GM18517 (cell line): Measurements from ENCODE around the gene AMIGO3.

Experiments
- ATAC-seq: cut with Tn5 transposase; IDR thresholded peaks from one replicate; pipeline ENCODE4 v1.9.1; 2021; ENCODE audit warnings: mild to moderate bottlenecking, moderate library complexity; ENCODE audit not compliant: unreplicated experiment

The AMIGO3 gene

DNA sequence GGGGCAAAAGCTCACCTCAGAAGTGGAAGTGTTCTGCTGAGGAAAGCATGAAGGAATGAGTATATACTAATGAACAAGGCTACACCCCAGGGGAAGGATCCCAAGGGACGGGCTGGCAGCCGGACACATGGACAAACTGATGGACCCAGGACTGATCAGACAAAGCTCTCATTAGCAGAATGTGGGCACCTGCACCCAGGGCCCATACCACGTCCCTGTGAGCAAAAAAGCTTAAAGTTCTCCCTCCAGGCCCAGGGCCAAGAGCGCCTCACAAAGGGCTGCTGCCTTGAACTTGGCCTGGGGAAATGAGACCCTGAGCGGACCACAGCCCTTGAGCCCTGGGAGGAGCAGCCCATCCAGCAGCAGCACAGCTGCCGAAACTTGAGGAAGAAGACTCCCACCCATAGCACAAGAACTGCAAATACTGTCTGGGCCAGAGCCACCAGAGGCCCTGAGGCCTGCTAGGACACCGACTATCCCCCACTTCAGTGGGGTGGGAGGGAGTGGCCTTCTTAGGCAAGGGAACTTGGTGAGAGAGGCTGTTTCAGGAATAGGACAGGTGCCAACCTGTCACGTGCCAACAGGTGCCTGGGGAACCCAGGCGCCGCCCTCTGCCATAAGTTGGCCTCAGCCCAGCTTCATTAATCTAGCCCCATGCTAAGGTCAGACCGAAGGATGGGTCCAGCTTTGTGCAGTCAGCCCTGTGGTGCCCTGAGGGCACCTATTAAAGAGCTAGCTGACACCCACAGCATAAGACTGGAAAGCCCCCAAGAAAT, 6.6 kb upstream of the AMIGO3 start:
- no peak for ATAC-seq

DNA sequence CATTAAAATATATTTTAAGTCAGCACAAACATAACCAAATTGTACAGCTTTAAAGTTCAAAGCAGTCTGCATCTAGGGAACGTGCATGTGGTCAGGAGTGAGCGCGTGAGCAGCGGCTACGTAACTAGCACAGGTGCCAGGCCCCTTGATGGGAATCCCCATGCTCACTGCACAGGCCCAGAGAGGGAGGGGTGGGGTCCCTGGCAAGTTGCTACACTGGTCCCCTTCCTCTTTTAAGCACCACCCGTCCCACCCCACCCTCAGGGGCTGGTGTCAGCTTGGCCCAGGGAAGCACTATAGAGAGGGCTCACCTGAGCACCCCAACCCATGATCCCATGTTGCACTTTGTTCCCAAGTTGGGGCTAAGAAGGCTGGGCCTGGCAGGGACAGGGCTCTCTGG, 5.1 kb upstream of the AMIGO3 start:
- ATAC-seq, result no peak

DNA sequence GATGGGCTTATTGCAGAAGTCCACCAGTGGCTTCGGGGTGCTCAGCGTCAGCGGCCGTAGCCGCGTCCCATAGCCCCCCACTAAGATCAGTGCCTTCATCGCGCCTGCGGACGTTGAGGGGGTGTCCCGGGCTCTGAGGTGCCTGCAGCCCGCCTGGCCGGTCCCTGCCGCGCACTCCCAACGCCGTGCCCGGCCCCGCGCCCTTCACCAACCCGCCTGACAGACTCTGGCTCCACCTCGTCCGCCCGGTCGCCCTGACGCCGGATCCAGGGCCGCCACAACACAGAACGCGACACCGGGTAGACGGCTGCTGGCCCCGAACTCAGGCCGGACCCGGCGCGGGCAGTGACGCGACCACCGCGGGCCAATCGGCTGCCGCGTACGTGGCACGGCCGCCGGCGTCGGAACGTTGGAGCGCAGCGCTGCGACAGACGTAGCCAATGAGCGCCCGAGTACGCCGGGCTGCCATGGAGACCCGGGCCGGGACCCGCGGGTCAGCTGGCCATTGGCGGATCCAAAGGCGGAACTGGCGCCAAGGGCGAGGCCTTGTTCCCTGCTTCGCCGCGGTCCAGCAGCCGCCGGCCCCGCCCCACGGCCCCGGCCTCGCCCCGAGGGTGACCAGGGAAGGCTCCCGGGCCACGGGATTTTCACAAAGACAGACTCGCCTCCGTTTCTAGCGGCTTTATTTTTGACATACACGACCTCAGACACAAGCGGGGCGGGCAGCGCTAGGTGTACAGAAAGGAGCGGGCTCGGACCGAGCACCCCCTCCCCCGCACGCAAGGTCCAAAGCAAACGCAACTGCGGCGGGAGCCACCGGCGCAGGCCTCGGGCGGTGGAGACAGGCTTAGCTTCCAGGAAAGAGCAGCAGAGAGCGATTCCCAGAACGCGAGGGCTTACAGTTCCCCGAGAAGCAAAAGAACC, 4.4 kb upstream of the AMIGO3 start, which contains the start of gene GMPPB:
TSS of gene GMPPB (minus strand) at position 324 of the 924 bp plus-strand sequence. CDS start at position 99, 225 bp downstream.
- ATAC-seq, result peak; percentile 69

DNA sequence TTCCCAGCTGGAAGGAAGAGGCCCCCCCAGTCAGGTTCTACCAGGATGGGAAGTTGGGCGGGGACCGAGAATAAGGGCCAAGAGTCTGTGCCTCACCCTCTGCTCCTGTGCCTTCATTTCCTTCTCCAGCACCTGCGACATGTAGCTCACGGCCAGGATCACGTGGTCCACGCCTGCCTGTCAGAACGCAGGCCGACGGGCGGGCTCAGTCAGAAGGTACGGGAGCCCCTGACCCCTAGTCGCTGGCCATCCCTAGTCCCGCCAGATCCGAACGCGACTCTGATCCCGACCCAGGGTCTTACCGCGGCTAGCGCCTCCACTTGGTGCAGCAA, 3.8 kb upstream of the AMIGO3 start:
- ATAC-seq, result no peak

DNA sequence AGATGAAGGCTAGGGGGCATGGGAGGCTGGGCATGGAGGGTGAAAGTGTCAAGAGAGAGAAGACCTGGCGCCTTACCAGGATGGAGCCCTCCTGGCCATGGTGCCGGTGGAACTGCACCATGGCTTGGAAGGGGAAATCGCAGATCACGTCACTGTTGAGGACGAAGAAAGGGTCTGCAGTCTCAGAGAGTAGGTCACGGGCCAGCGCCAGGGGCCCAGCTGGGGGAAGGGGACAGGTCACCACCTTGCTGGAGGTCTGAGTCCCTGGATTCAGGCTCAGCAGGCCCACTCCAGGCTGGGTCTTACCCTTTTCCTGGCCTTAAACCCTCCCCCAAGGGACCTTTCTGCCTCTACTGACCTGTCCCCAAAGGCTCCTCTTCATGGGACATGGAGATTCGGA, 3.4 kb upstream of the AMIGO3 start:
- ATAC-seq, result no peak

DNA sequence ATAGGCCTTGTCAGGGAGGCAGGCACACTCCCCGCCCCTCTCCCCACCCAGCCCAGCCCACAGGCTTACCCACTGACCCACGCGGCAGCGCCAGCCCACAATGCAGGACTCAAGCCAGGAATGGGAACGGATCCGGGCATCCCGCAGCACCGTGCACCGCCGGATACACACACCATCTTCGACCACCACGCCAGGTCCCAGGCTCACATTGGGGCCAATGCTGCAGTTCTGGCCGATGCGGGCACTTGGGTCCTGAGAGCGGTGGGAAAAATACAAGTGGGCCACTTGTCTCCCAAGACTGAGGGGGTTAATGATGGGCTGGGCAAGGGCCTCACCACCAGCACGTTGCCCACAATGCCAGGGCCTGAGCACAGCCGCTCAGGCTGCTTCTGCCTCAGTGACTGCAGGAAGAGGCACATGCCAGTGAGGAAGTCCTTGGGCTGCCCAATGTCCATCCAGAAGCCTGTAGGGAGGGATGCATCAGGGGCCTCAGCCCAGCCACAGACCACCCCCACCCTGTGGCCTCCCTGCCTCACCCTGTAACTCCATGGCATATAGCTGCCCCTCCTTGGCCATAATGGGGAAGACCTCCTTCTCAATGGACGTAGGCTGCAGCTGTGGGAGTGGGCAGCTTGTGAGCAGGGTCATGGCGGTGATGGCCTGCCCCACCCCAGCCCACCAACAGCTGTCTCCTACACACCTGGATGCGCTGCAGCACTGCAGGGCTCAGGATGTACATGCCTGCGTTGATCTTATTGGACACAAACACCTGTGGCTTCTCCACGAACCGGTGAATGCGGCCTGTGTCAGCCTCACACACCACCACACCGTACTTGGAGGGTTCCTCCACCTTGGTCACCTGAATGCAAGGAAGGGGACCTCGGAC, 2.7 kb upstream of the AMIGO3 start:
- no peak for ATAC-seq

DNA sequence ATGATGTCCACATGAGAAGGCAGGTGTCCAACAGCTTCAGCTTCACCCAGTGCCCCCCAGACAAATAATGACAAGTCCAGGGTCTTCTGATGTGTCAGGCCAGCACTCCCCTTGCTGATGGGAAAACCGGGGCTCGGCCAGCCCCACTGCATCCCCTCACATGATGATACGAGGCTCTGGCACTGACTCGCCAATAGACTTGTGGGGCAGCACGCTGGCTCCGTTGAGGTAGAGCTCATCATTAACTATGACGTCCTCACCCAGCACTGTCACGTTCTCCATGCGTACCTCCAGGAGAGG, 2.1 kb upstream of the AMIGO3 start:
- ATAC-seq, result no peak

DNA sequence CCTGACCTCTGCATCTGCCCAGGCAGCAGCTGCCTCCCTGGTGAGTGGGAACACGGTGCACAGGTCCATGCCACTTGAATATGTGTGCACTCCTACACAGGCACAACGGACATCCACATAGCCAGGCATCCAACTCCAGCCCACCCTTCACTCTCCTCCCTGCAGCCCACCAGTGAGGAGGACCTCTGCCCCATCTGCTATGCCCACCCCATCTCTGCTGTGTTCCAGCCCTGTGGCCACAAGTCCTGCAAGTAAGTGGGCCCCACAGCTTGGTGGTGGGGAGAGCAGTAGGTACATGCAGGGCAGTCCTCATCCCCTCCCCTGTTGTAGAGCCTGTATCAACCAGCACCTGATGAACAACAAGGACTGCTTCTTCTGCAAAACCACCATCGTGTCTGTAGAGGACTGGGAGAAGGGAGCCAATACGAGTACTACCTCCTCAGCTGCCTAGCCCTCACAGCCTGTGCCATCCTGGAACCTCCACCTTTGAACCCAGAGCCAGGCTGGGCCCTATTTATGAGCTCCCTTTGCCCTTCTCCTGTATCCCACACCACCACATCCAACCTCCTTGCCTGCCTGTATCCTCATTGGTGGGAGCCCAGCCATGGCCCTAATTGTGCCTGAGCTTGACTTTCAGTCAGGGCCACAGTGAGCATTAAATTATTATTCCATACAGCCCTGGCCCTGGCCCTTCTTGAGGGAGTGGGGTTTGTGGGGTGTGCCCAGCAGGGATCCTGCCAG, 1.5 kb upstream of the AMIGO3 start:
- no peak for ATAC-seq

GRCh38 chr3:49718858-49719213, 648 bp downstream of the AMIGO3 start:
- ATAC-seq, result no peak

- ATAC-seq, result no peak
Measured at GRCh38 chr3:49717959-49718857, 1.3 kb downstream of the AMIGO3 start.

- no peak for ATAC-seq
Measured at GRCh38 chr3:49717211-49717958, 2.1 kb downstream of the AMIGO3 start.

DNA sequence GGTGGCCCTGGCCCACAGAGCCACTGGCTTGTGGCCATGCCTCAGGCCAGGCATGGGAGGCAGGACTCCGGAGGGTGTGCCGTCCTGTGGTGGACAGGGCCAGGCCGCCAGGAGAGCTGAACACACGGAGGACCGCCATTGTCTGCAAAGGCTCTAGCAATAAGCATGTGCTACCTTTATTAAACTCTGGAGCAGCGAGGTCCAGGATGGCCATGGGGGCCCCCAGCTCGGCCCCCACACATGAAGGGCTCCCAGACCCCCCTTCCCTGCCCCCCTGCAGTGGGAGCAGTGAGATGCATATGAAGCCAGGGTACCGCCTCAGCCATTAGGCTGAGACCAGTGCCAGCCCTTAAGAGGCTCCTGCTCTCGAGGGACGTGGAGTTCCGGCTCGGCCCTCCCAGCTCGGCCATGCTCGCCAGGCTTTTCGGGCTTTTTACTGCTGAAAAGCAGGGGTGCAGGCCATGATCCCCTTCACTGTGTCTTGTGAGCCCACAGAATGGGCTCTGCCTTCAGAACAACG, 2.7 kb downstream of the AMIGO3 start:
- ATAC-seq, result no peak

- ATAC-seq, result no peak
Measured at GRCh38 chr3:49716169-49716568, 3.3 kb downstream of the AMIGO3 start.

GRCh38 chr3:49715611-49716121, 3.8 kb downstream of the AMIGO3 start:
- ATAC-seq, result no peak

GRCh38 chr3:49714728-49715550, 4.5 kb downstream of the AMIGO3 start:
- ATAC-seq, result no peak

DNA sequence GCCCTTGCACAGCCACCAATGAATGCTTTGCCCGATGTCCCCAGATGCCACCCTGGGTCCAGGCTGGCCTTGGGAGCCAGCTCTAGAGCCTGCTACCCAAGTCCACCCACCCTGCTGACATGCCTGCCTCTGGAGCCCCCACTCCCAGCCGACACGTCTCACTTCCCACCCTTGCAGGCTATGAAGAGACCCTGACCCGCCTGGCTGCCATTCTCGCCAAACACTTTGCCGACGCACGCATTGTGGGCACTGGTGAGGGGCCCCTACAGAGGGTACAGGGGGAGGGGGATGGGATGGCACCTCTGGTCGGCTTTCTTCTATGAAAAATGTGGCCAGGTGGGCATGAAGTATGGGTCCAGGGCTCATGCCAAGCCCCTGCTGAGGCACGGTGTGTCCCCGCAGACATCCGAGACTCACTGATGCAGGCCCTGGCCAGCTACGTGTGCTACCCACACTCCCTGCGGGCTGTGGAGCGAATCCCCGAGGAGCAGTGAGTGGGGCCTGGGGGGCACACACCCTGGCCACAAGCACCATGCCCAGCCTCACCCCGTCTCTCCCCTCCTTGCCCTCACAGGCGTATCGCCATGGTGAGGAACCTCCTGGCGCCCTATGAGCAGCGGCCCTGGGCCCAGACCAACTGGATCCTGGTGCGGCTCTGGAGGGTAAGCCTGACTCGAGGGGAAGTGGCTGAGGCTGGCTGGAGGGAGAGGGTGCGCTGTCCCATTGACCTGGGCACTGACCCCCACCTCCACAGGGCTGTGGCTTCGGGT, 6.0 kb downstream of the AMIGO3 start:
- no peak for ATAC-seq
